Measurements from ENCODE around the gene AFF3. TPM values are rescaled to one million over a fixed set of nuclear protein-coding genes. Genes with fewer than 3 reads are reported as not detected.

The AFF3 gene
- total and polyA plus RNA-seq, 8 donors = 16.4 to 42.0 (median 21.4) TPM

- intact Hi-C loops (cut with DNase I) = no loop called here
- ATAC-seq (no peak), DNase-seq (no peak)
These were observed 357.4 kb downstream of the AFF3 start for GRCh38 chr2:99784946-99785345.

GRCh38 chr2:99784282-99784681 is 358.1 kb downstream of the AFF3 start:
- Histone ChIP-seq H3K4me3 (no peak overlapping the region), H3K36me3 (no peaks in the 10 kb centered on the region), H3K27me3 (no peaks in the 10 kb centered on the region), H3K27ac (no peak overlapping the region), H3K4me1 (peaks cover 0 to 17% of the 10 kb centered on the region in 2 donors), H3K9me3 (no peaks in the 10 kb centered on the region)
- TF ChIP-seq, protein P1, sequence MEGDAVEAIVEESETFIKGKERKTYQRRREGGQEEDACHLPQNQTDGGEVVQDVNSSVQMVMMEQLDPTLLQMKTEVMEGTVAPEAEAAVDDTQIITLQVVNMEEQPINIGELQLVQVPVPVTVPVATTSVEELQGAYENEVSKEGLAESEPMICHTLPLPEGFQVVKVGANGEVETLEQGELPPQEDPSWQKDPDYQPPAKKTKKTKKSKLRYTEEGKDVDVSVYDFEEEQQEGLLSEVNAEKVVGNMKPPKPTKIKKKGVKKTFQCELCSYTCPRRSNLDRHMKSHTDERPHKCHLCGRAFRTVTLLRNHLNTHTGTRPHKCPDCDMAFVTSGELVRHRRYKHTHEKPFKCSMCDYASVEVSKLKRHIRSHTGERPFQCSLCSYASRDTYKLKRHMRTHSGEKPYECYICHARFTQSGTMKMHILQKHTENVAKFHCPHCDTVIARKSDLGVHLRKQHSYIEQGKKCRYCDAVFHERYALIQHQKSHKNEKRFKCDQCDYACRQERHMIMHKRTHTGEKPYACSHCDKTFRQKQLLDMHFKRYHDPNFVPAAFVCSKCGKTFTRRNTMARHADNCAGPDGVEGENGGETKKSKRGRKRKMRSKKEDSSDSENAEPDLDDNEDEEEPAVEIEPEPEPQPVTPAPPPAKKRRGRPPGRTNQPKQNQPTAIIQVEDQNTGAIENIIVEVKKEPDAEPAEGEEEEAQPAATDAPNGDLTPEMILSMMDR (IDR thresholded peaks at IDR 0.05) = no peak
- ATAC-seq (no peak), DNase-seq (no peak)
- intact Hi-C loops (cut with DNase I) = no loop called here

More at GRCh38 chr2:99784946-99785345, 357.4 kb downstream of the AFF3 start:
- Histone ChIP-seq H3K9me3 (no peaks in the 10 kb centered on the region), H3K4me1 (peaks cover 0 to 17% of the 10 kb centered on the region in 2 donors), H3K27me3 (no peaks in the 10 kb centered on the region), H3K36me3 (no peaks in the 10 kb centered on the region), H3K4me3 (no peak overlapping the region), H3K27ac (no peak overlapping the region)
- TF ChIP-seq, protein P1 (IDR thresholded peaks at IDR 0.05) = no peak

- peaks cover 0 to 11% of the 10 kb centered on the region in 2 donors for H3K4me1 ChIP-seq
- peaks cover 0 to 8% of the 10 kb centered on the region in 2 donors for H3K9me3 ChIP-seq
- no peak for ATAC-seq
- H3K27ac ChIP-seq = no peak overlapping the region
- intact Hi-C loops (cut with DNase I) = no loop called here
- no peak overlapping the region for H3K4me3 ChIP-seq
- TF ChIP-seq, protein P1 (IDR thresholded peaks at IDR 0.05) = no peak
- no peaks in the 10 kb centered on the region for H3K27me3 ChIP-seq
- H3K36me3 ChIP-seq = no peaks in the 10 kb centered on the region
- no peak for DNase-seq
These were observed 362.1 kb downstream of the AFF3 start for GRCh38 chr2:99780276-99780675.

GRCh38 chr2:99779276-99779675 is 363.1 kb downstream of the AFF3 start:
- Histone ChIP-seq H3K4me3 (no peak overlapping the region), H3K27me3 (no peaks in the 10 kb centered on the region), H3K36me3 (no peaks in the 10 kb centered on the region), H3K27ac (no peak overlapping the region), H3K9me3 (peaks cover 0 to 8% of the 10 kb centered on the region in 2 donors), H3K4me1 (peaks cover 0 to under 1% of the 10 kb centered on the region in 2 donors)
- DNase-seq = no peak
- ATAC-seq = no peak
- intact Hi-C loops (cut with DNase I) = no loop called here
- TF ChIP-seq, protein P1 (IDR thresholded peaks at IDR 0.05) = no peak

DNA sequence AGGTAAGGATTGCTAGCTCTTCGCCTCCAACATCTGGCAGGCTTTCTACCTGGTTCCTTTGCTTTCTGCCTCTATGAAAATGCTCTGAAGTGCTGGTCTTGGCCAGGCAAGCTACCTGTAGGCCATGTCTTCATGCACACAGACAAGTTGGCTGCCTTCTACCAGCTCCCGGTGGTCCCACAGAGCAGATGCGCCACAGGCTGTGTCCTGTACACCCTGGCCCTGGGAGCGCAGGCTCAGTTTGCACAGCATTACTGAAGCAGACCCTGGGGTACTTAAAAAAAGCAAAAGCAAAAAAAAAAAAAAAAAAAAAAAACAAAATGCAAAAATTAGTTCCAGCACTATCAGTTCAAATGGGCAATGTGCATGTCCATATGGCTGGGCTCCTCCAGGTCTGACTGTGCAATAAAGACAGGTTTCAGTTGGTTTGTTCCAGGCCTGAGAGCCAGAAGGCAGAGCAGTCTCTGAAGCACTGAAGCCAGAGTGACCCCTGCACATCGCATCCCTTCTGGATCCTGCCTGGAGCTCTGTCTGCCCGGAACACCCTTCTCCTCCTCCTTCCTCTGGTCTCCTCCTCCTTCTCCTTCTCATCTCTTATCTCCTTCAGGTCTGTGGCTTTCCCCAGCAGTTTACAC is 364.6 kb downstream of the AFF3 start:
- Histone ChIP-seq H3K36me3 (no peaks in the 10 kb centered on the region), H3K4me1 (peaks cover 0 to 10% of the 10 kb centered on the region in 2 donors), H3K27ac (no peak overlapping the region), H3K27me3 (no peaks in the 10 kb centered on the region), H3K4me3 (no peak overlapping the region), H3K9me3 (peaks cover 0 to 8% of the 10 kb centered on the region in 2 donors)
- TF ChIP-seq, protein P1 (IDR thresholded peaks at IDR 0.05) = no peak
- intact Hi-C loops (cut with DNase I) = no loop called here
- ATAC-seq (no peak), DNase-seq (no peak)

All from left lung (tissue), 10 donors.